Measurements from ENCODE around the gene FXR2.

Gene FXR2

DNA sequence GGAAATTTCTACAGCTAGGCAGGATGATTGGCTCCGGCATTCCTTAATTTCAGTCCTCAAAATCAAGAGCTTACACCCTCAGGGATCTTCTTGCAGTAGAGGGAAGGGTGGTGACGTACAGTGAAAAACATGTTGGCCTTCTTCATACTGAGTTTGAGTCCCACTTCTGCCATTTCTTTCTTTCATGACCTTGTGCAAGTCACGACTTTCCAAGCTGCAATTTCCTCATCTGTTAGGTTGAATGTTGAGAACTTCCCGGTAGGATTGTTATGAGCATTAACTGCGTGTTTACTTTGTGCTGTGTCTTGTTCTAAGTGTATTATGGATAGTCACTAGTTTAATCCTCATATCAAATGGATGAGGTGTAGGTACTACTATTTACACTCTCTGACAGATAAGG lies 45.1 kb downstream of the FXR2 start:
- DNase-seq: no peak

DNA sequence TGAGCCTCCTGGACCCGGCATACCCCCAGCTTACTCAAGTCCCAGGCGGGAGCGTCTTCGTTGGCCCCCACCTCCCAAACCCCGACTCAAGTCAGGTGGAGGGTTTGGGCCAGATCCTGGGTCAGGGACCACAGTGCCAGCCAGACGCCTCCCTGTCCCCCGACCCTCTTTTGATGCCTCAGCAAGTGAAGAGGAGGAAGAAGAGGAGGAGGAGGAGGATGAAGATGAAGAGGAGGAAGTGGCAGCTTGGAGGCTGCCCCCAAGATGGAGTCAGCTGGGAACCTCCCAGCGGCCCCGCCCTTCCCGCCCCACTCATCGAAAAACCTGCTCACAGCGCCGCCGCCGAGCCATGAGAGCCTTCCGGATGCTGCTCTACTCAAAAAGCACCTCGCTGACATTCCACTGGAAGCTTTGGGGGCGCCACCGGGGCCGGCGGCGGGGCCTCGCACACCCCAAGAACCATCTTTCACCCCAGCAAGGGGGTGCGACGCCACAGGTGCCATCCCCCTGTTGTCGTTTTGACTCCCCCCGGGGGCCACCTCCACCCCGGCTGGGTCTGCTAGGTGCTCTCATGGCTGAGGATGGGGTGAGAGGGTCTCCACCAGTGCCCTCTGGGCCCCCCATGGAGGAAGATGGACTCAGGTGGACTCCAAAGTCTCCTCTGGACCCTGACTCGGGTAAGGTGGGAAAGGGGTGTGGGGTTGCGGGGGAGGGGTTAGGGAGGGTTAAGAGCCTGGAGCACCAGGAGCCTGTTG lies 51.4 kb downstream of the FXR2 start:
- DNase-seq: no peak

DNA sequence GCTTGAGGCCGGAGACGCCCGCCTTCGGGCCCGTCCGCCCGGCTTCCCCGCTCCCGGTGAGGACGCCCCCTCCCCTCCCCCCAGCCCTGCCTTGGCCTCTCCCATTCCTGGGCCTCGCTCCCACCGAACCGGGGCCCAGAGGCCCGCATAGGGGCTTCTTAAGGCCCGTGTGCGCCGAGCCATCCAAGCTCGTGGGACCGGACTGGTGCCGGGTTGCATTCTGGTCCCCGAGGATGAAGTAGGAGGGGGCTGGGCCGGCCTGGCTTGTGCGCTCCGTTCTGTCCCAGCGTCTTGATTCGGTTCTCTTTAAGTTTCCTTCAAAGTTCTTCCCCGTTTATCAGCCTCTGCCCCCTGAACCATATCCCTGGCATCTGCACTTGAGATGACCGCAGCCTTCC lies 52.5 kb downstream of the FXR2 start:
- no peak for DNase-seq

DNA sequence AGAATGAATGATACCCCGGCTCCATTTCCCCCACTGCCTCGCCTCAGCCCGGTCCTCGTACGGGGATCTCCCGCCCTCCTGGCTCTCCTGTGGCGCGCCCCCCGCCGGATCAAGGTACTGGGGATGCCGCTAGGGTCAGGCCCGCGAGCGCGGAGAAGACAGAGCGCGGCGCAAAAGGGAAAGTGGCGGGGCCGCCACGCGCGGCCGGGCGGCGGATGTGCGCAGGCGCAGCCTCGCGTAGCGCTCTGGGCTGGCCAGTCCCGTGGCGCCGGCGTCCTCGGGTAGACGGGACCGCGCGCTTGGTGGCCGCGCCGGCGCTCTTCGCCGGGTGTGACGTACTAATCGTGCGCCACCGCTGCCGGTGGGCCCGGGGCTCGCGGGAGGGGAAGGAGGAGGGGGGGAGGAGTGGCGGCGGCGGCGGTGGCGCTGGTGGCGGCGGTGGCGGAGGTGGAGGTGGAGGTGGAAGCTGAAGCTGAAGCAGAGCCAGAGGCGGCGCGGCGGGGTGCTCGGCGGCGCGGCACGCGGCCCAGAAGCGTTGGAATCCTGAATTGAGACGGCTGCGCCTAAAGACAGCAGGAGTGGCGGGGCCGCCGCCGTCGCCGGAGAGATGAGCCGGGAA lies 53.0 kb downstream of the FXR2 start, which contains the start of gene SENP3:
Gene SENP3 (plus strand): TSS at position 331 of the 619 bp plus-strand sequence. CDS start 1,158 bp downstream, outside the sequence.
- DNase-seq: no peak

DNA sequence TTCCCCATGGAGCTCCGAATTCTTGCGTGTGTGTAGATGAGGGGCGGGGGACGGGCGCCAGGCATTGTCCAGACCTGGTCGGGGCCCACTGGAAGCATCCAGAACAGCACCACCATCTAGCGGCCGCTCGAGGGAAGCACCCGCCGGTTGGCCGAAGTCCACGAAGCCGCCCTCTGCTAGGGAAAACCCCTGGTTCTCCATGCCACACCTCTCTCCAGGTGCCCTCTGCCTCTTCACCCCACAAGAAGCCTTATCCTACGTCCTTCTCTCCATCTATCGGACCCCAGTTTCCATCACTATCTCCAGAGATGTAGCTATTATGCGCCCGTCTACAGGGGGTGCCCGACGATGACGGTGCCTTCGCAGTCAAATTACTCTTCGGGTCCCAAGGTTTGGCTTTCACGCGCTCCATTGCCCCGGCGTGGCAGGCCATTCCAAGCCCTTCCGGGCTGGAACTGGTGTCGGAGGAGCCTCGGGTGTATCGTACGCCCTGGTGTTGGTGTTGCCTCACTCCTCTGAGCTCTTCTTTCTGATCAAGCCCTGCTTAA lies 53.6 kb downstream of the FXR2 start:
- no peak for DNase-seq

DNA sequence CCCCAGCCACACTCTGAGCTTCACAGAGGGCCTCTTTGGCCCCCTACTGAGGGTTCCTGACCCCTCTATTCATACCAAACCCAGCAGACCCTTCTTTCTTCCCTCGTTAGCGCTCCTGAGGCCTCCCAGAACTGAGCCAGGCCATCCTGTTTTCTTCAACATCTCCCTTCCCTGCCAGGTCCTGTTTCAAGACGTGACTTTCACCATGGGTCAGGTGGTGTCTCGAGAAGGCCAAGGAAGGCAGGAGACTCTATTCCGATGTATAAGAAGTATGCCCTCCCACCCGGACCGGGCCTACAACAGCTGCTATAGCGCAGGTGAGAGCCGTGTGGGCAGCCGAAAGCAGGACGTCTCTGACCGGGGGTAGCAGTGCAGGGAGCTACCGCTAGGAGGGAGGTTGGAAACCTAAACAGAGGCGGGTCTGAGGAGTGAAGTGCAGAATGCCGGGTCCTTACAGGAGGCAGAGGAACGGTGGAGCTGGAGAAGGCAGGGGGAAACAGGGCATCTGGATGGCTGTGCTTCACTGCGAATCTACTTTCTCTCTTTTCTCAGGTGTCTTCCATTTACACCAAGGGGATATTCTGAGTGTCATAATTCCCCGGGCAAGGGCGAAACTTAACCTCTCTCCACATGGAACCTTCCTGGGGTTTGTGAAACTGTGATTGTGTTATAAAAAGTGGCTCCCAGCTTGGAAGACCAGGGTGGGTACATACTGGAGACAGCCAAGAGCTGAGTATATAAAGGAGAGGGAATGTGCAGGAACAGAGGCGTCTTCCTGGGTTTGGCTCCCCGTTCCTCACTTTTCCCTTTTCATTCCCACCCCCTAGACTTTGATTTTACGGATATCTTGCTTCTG lies 54.3 kb downstream of the FXR2 start:
- no peak for DNase-seq

DNA sequence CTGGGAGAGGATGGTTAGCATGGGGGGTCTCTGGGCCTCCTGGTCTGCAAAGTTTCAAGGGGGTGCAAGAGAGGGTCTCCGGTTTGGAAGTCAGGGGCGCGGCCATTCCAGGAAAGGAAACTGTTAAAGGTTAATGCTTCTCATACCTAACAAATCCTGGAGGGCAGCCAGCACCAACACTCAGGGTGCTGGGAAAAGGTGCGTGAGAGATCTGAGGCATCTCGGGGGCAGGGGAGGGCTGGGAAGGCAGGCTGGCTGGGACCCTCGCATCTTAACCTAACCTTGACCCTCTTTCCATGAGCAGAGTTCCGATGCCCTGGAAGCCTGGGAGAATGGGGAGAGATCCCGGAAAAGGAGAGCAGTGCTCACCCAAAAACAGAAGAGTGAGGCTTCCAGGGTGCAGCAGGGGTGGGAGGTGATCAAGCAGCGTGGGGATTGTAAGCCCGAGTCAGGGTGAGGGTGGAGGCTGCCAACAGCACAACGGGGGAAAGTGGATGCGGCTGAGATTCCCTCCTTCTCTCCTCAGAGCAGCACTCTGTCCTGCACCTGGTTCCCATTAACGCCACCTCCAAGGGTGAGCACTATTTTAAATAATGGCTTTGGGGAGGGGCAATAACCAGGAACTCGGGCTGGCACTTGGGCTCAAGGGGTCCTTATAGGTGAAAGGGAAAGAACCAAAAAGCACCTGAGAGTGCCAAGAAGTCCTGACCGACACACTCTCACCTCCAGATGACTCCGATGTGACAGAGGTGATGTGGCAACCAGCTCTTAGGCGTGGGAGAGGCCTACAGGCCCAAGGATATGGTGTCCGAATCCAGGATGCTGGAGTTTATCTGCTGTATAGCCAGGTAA lies 55.2 kb downstream of the FXR2 start:
- DNase-seq: no peak

DNA sequence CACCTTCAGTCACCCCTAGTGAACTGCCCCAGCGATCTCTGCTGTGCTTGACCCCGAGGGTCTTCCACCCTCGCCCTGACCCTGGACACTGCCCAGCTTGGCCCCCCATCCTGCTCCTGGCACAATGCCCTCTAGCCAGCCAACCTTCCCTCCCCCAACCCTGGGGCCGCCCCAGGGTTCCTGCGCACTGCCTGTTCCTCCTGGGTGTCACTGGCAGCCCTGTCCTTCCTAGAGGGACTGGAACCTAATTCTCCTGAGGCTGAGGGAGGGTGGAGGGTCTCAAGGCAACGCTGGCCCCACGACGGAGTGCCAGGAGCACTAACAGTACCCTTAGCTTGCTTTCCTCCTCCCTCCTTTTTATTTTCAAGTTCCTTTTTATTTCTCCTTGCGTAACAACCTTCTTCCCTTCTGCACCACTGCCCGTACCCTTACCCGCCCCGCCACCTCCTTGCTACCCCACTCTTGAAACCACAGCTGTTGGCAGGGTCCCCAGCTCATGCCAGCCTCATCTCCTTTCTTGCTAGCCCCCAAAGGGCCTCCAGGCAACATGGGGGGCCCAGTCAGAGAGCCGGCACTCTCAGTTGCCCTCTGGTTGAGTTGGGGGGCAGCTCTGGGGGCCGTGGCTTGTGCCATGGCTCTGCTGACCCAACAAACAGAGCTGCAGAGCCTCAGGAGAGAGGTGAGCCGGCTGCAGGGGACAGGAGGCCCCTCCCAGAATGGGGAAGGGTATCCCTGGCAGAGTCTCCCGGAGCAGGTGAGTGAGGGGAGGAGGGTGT lies 56.0 kb downstream of the FXR2 start, which contains the start of gene TNFSF13:
Gene TNFSF13 (plus strand): TSS at position 207 of the 776 bp plus-strand sequence. CDS start 290 bp downstream, at position 497.
- DNase-seq: no peak

DNA sequence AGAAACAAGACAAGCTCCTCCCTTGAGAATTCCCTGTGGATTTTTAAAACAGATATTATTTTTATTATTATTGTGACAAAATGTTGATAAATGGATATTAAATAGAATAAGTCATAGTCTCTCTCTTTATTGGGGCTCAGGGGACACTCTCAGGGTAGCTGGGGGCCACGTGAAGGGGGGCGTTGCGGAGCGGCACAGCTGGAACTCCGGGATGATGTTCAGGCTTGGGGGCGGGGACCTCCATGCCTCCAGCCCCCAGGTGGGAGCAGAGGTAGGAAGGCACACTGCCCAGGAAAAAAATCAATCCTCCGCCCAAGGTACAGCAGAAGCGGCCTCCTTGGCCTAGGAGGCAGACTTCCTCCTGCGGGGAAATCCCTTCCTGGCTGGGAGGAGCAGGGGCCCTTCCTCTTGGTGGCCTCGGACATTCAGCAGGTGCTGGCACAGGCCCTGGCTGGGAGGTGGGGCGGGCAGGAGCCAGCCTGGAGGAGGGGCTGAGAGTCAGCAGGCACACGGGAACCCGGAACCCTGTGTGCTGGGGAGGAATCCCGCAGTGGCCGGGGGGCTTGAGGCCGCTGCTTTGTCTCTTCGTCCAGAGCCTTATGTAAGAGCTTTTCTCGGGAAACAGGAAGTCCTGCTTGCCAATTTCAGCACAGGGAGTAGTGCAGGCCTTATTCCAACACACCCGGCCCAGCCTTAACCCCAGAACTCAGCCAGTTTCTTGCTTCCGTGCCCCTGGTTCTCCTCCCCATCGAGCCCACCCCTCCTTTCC lies 56.7 kb downstream of the FXR2 start:
- DNase-seq: no peak

DNA sequence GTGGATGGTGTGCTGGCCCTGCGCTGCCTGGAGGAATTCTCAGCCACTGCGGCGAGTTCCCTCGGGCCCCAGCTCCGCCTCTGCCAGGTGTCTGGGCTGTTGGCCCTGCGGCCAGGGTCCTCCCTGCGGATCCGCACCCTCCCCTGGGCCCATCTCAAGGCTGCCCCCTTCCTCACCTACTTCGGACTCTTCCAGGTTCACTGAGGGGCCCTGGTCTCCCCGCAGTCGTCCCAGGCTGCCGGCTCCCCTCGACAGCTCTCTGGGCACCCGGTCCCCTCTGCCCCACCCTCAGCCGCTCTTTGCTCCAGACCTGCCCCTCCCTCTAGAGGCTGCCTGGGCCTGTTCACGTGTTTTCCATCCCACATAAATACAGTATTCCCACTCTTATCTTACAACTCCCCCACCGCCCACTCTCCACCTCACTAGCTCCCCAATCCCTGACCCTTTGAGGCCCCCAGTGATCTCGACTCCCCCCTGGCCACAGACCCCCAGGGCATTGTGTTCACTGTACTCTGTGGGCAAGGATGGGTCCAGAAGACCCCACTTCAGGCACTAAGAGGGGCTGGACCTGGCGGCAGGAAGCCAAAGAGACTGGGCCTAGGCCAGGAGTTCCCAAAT lies 57.4 kb downstream of the FXR2 start:
- DNase-seq: no peak

DNA sequence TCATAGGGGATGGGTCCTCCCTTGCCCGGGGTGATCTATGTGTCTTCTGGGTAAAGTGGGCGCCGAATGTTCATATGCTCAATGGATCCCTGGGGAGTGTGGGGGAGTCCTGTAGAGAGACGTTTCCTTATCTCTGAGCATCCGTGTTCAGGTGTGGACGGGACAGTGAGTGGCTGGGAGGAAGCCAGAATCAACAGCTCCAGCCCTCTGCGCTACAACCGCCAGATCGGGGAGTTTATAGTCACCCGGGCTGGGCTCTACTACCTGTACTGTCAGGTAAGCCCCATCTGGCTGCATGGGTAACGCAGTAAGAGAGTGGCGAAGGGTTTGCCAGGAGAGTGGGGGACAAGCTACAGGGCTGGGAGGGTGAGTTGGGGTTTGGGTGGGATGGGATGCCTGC lies 58.1 kb downstream of the FXR2 start:
- no peak for DNase-seq

DNA sequence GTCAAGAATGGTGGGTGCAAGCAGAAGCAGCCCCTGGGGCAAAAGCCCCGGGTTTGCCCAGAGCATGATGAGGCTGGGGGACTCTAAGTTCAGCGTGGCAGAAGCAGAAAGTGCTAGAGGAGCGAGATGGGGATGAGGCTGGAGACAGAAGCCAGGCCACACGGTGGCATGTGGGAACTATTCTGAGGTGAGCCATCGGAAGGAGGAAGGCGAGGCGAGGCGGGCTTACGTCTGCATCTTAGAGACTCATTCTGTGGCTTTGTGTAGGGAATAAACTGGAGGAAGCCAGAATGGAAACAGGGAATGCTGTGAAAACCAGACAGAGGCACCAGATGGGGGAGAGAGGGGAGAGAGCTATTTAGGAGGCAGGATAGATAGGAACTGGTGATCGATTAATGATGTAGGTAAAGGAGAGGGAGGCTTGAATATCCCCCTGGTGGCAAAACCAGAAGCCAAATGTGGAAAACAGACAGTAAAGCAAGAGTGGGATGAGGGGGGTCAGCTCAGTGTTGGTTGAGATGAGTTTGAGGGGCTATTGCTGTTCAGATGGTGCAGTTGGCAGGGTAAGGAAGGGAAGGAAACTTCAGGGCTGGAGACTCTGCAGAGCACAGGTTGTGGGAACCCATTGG lies 59.3 kb downstream of the FXR2 start:
- DNase-seq: no peak

DNA sequence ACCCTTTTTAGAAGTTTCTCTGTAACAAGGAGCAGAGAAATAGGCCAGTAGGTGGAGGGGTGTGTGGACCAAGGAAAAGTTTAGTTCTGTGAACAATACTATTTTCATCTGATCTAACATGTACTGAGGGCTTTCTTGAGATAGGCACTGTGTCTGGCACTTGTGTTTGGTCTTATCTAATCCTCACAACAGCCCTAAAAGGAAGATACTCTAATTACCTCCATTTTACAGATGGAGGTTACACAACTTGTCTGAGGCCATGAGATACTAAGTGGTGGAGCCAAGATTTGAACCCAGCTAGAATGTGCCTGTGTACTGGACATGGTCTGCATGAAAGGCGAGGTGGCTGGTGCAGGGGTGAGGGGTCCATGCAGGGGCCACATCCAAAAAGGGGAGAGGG lies 61.3 kb downstream of the FXR2 start:
- no peak for DNase-seq

DNA sequence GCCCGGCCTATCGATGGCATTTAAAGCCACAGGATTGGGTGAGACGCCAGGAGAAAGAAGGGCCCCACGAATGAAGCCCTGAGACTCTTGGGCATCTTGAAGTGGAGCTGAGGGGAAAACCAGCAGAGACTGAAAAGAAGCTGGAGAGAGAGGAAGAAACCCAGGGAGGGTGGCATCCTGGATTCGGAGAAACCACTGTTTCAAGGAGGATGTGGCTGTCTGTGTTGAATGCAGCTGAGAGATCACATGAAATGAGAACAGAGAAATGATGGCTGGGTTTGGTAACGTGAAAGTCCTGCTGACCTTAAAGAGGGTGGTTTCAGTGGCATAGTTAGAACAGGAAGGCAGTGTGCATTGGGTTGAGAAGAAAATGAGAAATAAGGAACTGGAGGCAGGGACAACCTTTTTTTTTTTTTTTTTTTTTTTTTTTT lies 62.1 kb downstream of the FXR2 start:
- no peak for DNase-seq

DNA sequence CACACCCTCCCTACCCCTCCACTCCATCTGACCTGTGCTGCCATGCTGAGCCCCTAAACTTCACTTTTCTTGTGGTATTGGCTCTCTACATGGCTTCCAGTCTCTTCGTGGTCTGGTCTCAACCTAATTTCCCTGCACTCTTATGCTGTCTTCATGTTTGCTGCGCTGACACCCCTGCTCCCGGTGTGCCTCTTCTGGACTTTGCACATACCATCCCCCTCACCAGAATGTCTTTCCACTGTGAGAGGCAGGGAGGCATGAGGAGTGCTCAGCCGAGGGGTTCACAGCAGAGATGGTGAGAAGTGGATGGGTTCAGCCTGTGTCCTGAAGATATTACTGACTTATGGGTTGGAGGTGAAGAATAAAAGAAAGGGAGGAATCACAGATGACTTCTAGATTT lies 63.3 kb downstream of the FXR2 start:
- no peak for DNase-seq

DNA sequence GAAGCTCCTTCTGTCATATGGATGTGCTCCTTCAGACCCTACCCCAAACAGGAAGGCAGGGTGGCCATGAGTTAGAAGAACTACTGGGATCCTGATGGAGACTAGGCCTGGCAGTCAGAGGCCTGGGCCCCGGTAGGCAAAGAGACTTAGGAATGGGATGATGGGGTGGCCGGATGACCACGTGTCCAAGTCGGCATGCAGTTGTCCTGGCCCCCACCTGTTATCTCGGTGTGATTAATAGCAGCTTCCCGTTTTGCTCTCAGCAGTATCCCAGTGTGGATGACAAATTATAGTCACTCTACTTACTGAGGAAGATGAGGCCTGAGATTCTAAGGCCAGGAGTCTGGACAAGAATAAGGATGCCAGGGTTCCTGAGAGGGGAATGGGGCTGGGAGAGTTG lies 64.4 kb downstream of the FXR2 start:
- no peak for DNase-seq

DNA sequence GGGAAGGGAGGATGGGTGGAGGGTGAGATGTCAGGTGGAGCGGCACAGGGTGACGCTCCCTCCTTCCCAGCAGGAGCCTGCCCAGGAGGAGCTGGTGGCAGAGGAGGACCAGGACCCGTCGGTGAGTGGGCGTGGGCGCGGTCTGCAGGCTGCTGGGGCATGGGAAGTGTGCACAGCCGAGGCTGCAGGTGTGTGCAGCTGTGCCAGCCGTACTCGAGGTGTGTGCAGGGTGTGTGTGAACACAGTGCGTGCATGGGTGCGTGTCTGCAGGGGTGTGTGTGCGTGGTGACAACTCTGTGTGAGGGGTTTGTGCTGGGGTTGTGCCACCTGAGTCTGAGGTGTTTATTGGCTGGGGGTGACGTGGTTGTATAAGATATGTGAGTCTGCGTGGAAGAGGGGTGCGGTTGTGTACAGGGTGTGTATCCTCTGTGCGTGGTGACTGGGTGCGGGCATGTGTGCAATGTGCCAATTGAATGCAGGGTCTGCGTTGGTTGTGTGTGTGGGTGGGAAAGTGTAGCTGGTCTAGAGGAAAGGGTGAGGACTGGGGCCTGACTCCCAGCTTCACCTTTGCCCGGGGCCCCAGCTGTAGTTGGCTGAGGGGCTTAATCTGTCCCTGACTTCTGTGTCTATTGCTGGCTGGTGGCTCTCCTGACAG lies 65.2 kb downstream of the FXR2 start:
- DNase-seq: no peak

DNA sequence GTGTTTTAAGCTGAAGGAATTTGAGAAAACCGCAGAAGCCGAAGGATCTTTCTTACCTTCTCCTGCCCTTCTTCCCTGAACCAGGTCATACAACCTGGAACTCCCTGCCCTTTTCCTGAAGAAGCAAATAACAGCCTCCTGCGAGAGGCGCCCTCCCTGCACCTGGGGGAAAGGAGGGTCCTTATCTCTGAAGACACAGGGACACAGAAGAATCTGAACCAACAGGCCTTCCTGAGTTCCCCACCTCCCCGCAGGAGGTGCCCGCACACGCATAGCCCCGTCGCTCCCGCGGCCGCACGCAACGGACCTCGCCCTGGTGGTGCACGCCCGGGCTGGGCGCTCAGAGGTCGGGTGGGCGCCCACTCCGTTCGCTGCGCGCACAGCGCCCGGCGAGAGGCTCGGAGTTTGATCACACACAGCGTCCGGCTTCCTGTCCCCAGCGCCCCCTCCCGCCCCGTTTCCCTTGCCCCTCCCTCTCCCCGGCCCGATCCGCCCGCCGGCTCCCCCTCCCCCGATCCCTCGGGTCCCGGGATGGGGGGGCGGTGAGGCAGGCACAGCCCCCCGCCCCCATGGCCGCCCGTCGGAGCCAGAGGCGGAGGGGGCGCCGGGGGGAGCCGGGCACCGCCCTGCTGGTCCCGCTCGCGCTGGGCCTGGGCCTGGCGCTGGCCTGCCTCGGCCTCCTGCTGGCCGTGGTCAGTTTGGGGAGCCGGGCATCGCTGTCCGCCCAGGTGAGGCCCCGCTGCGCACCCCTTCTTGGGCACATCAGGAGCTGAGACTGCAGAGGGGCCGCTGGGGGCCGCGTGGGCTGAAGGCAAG lies 65.9 kb downstream of the FXR2 start, which contains the start of gene TNFSF12:
Gene TNFSF12 (plus strand): TSS at position 474 of the 816 bp plus-strand sequence. CDS start 96 bp downstream, at position 570.
- no peak for DNase-seq
